WERI-Rb-1 (cell line): ENCODE results near the gene KLC1.

Experiments
- DNase-seq: peaks from one replicate; pipeline ENCODE4 v3.0.0-alpha.2; 2020
- H3K27ac ChIP-seq: fragments of 250-450 bp; sonication (Bioruptor Pico); 2 replicates; pipeline ENCODE4 v1.5.1; 2020; ENCODE audit warnings: mild to moderate bottlenecking, moderate library complexity
- H3K27me3 ChIP-seq: fragments of 250-450 bp; sonication (Bioruptor Pico); 2 replicates; pipeline ENCODE4 v1.5.1; 2021; ENCODE audit warnings: mild to moderate bottlenecking, low read depth, moderate library complexity; ENCODE audit not compliant: insufficient read depth, severe bottlenecking
- H3K36me3 ChIP-seq: fragments of 250-450 bp; sonication (Bioruptor Pico); 2 replicates; pipeline ENCODE4 v1.5.1; 2020; ENCODE audit warnings: mild to moderate bottlenecking, moderate library complexity
- H3K4me3 ChIP-seq: 2 replicates; pipeline ENCODE4 v1.5.1; 2011; ENCODE audit warnings: low read depth, mild to moderate bottlenecking, control low read depth, low read length
- H3K9me3 ChIP-seq: fragments of 250-450 bp; sonication (Bioruptor Pico); 2 replicates; pipeline ENCODE4 v1.5.1; 2021; ENCODE audit warnings: mild to moderate bottlenecking, moderate library complexity; ENCODE audit not compliant: severe bottlenecking
- CTCF ChIP-seq: IDR thresholded peaks from 2 replicates; pipeline ENCODE4 v1.5.1; 2011; ENCODE audit warnings: low read depth, mild to moderate bottlenecking, control low read depth, inconsistent platforms, low read length

Gene KLC1

GRCh38 chr14:103621860-103622259 lies 7.2 kb upstream of the KLC1 start:
- no peaks in the 10 kb centered on the region for H3K9me3 ChIP-seq
- no peak overlapping the region for H3K27ac ChIP-seq

GRCh38 chr14:103623308-103623707 lies 5.7 kb upstream of the KLC1 start:
- no peak for DNase-seq
- H3K4me3 ChIP-seq, result no peak overlapping the region

More at GRCh38 chr14:103621860-103622259, 7.2 kb upstream of the KLC1 start:
- no peak for DNase-seq
- TF ChIP-seq CTCF, result no peak
- no peak overlapping the region for H3K4me3 ChIP-seq
- no peaks in the 10 kb centered on the region for H3K36me3 ChIP-seq
- no peaks in the 10 kb centered on the region for H3K27me3 ChIP-seq

GRCh38 chr14:103623883-103624482 lies 5.0 kb upstream of the KLC1 start:
- Histone ChIP-seq H3K4me3 (no peak overlapping the region), H3K9me3 (peaks cover 2% of the 10 kb centered on the region), H3K27me3 (no peaks in the 10 kb centered on the region), H3K36me3 (no peaks in the 10 kb centered on the region), H3K27ac (no peak overlapping the region)
- no peak for TF ChIP-seq CTCF
- DNase-seq, result no peak

More at GRCh38 chr14:103623308-103623707, 5.7 kb upstream of the KLC1 start:
- TF ChIP-seq CTCF, result no peak
- no peaks in the 10 kb centered on the region for H3K36me3 ChIP-seq
- no peak overlapping the region for H3K27ac ChIP-seq
- H3K27me3 ChIP-seq, result no peaks in the 10 kb centered on the region
- H3K9me3 ChIP-seq, result peaks cover 2% of the 10 kb centered on the region

- no peaks in the 10 kb centered on the region for H3K36me3 ChIP-seq
- peak; percentile 83 for DNase-seq
- H3K9me3 ChIP-seq, result peaks cover 2% of the 10 kb centered on the region
- H3K27me3 ChIP-seq, result no peaks in the 10 kb centered on the region
- no peak overlapping the region for H3K4me3 ChIP-seq
- TF ChIP-seq CTCF, result no peak
- H3K27ac ChIP-seq, result no peak overlapping the region
Observed at GRCh38 chr14:103624860-103625259, 4.2 kb upstream of the KLC1 start.

- no peak overlapping the region for H3K27ac ChIP-seq
Observed at GRCh38 chr14:103625356-103626095, 3.5 kb upstream of the KLC1 start.

More at GRCh38 chr14:103625356-103626095, 3.5 kb upstream of the KLC1 start:
- Histone ChIP-seq H3K27me3 (no peaks in the 10 kb centered on the region), H3K4me3 (no peak overlapping the region), H3K36me3 (no peaks in the 10 kb centered on the region), H3K9me3 (peaks cover 2% of the 10 kb centered on the region)
- TF ChIP-seq CTCF, result no peak
- DNase-seq, result no peak
